NB4 (cell line): ENCODE results near the gene LRRC17.

Source experiments
- DNase-seq: peaks from one replicate; pipeline ENCODE4 v3.0.0; 2010; ENCODE audit warnings: low read depth
- H3K4me3 ChIP-seq: one replicate; pipeline ENCODE4 v1.5.1; 2011; ENCODE audit warnings: mild to moderate bottlenecking, low read depth, low read length, moderate library complexity
- CTCF ChIP-seq: IDR thresholded peaks from one replicate; pipeline ENCODE4 v1.5.1; 2012; ENCODE audit warnings: low read depth, low read length
- MYC ChIP-seq: IDR thresholded peaks from 2 replicates; pipeline ENCODE4 v1.6.1; 2011; ENCODE audit warnings: low read depth, low read length
- POLR2A ChIP-seq: IDR thresholded peaks from 2 replicates; pipeline ENCODE4 v1.6.1; 2011; ENCODE audit warnings: mild to moderate bottlenecking; ENCODE audit not compliant: insufficient read length; ENCODE audit errors: extremely low read depth
- TF ChIP-seq, protein P1 (sequence below): IDR thresholded peaks from 2 replicates; pipeline ENCODE4 v1.6.1; 2011; ENCODE audit warnings: low read depth, low read length

The LRRC17 gene

DNA sequence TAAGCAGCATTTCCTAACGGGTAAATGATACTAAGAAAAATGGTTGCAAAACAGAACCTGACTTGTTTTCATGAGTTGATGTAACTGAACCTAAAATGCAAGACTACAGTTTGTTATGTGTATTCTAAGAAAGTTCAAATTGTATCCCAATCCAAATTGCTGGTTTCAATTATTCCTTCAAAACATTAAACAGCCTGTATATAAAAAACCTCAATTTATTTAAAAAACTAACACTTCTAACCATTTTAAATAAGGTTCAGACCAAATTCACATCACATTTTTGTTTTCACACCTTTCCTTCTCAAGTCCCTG, 80.9 kb downstream of the LRRC17 start:
- TF ChIP-seq, protein P1, sequence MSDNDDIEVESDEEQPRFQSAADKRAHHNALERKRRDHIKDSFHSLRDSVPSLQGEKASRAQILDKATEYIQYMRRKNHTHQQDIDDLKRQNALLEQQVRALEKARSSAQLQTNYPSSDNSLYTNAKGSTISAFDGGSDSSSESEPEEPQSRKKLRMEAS, result no peak
- no peak for TF ChIP-seq CTCF
- no peak for TF ChIP-seq MYC
- no peak for TF ChIP-seq POLR2A
- no peak for DNase-seq
- no peak overlapping the region for H3K4me3 ChIP-seq

- DNase-seq, result no peak
- TF ChIP-seq POLR2A (no peak), MYC (no peak), CTCF (no peak)
- TF ChIP-seq, protein P1, result no peak
- no peak overlapping the region for H3K4me3 ChIP-seq
These were observed 81.8 kb downstream of the LRRC17 start for GRCh38 chr7:102994567-102994966.
